Erythroblast (primary cell): Measurements from ENCODE around the gene COL16A1.

ENCODE experiments used
- DNase-seq, 2 experiments: peaks; one replicate each; lab custom pipeline; 2025; lab: John Stamatoyannopoulos, UW
- GATA1 ChIP-seq: IDR thresholded peaks from 2 replicates; pipeline ENCODE4 v1.6.1; 2011; ENCODE audit warnings: low read depth, mild to moderate bottlenecking, control low read depth, low read length, moderate library complexity
- POLR2A ChIP-seq: IDR thresholded peaks from 2 replicates; pipeline ENCODE4 v1.6.1; 2011; ENCODE audit warnings: mild to moderate bottlenecking, low read length

The COL16A1 gene

GRCh38 chr1:31614414-31615005 lies 89.3 kb downstream of the COL16A1 start:
- TF ChIP-seq GATA1 (no peak), POLR2A (no peak)
- DNase-seq, result no peak

GRCh38 chr1:31609514-31610118 lies 94.2 kb downstream of the COL16A1 start:
- TF ChIP-seq GATA1 (no peak), POLR2A (no peak)
- no peak for DNase-seq

DNA sequence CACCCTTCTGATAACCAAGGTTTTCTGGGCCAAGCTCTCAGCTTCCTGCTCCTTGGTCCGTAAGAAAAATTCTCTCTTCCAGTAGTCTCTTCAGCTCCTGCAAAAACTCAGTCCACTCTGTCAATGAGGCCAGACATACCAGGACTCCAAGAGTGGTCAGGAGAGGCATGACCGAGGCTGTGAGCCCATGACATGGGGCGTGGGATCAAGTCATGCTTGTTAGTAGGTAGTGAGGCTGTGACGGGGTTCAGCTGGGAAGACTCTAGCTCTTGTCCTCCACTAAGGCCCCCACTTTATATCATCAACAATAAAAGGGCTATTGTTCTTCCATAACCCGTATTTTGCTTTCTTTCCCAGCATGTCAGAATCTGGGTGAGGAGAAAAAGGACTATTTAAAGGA lies 96.5 kb downstream of the COL16A1 start:
- DNase-seq, result no peak
- TF ChIP-seq POLR2A (no peak), GATA1 (no peak)

GRCh38 chr1:31605908-31606427 lies 97.8 kb downstream of the COL16A1 start:
- DNase-seq, result no peak
- no peak for TF ChIP-seq POLR2A
- no peak for TF ChIP-seq GATA1
